ENCODE measurements around the gene COLEC11.

The COLEC11 gene

DNA sequence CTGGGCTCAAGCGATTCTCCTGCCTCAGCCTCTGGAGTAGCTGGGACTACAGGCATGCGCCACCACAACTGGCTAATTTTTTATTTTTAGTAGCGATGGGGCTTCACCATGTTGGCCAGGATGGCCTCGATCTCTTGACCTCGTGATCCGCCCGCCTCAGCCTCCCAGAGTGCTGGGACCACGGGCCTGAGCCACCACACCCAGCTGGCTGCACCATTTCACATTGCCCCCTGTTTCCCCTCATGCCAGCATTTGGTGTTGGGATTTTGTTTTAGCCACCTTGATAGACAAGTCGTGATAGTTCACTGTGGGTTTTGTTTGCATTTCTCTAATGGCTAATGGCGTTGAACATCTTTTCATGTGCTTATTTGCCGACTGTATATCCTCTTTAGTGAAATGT is 5.8 kb upstream of the COLEC11 start:
- in situ Hi-C loops (cut with MboI; ENCODE audit: low sequenced_read_pairs, unreplicated experiment): no loop called here
- DNase-seq (ENCODE audit: low spot score): no peak
- TF ChIP-seq, protein P1, sequence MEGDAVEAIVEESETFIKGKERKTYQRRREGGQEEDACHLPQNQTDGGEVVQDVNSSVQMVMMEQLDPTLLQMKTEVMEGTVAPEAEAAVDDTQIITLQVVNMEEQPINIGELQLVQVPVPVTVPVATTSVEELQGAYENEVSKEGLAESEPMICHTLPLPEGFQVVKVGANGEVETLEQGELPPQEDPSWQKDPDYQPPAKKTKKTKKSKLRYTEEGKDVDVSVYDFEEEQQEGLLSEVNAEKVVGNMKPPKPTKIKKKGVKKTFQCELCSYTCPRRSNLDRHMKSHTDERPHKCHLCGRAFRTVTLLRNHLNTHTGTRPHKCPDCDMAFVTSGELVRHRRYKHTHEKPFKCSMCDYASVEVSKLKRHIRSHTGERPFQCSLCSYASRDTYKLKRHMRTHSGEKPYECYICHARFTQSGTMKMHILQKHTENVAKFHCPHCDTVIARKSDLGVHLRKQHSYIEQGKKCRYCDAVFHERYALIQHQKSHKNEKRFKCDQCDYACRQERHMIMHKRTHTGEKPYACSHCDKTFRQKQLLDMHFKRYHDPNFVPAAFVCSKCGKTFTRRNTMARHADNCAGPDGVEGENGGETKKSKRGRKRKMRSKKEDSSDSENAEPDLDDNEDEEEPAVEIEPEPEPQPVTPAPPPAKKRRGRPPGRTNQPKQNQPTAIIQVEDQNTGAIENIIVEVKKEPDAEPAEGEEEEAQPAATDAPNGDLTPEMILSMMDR (IDR thresholded peaks at IDR 0.05; ENCODE audit: borderline replicate concordance, control extremely low read depth, extremely low read depth, insufficient read depth, missing control alignments): no peak

DNA sequence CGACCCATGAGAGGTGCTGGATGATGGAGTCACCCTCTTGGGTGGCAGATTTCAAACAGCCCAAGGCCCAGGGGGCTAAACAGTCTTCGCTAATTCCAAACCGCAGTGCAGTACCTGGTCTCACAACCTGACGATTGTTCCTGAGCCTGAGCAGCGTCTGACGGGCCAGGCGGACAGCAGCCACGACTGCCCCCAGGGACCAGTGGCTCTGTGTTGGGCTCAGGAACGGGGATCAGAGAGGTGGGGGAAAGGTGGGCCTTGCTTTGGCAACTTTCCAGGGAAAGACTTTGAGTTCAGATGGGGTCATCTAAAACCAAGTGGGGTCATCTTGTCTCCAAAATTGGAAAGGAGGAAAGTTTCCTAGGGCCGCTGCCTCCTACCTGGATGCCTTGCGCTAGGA is 492 bp downstream of the COLEC11 start:
- no peak for DNase-seq (ENCODE audit: low spot score)
- TF ChIP-seq, protein P1 (IDR thresholded peaks at IDR 0.05; ENCODE audit: borderline replicate concordance, control extremely low read depth, extremely low read depth, insufficient read depth, missing control alignments): no peak
- in situ Hi-C loops (cut with MboI; ENCODE audit: low sequenced_read_pairs, unreplicated experiment): no loop called here

DNA sequence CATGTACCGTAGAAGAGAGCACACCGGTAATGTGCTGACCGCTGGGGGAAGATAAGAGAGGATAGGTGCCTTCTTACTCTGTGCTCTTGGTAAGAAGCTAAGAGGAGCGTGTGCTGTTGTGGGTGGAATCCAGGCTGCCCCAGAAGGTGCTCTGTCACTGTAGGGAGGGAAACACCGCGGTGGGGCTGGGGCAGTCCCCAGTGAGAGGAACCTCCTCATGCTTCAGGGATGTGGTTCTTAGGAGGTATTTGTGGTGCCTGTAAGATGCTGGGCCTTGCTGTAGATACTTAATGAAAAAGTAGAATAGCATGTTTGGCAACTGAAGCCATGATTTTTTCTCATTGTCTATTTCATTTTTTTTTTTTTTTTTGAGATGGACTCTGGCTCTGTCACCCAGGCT is 1.1 kb downstream of the COLEC11 start:
- TF ChIP-seq, protein P1 (IDR thresholded peaks at IDR 0.05; ENCODE audit: borderline replicate concordance, control extremely low read depth, extremely low read depth, insufficient read depth, missing control alignments): no peak
- DNase-seq (ENCODE audit: low spot score): peak; percentile 87

DNA sequence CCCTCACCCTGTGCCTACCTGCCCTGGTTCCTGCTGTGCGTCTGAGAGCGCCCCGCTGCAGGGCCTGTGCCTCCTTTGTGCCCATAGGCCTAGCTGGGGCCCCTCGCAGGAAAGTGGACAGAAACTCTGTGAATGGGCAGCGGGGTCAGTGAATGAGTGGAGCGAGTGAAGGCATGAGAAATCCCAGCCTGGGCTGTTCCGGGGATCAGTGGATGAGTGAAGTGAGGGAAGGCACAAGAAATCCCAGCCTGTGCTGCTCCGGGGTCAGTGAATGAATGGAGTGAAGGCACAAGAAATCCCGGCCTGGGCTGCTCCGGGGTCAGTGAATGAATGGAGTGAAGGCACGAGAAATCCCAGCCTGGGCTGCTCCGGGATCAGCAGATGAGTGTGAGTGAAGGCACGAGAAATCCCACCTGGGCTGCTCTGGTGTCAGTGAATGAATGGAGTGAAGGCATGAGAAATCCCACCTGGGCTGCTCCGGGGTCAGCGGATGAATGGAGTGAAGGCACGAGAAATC is 2.0 kb downstream of the COLEC11 start:
- TF ChIP-seq, protein P1 (IDR thresholded peaks at IDR 0.05; ENCODE audit: borderline replicate concordance, control extremely low read depth, extremely low read depth, insufficient read depth, missing control alignments): no peak
- DNase-seq (ENCODE audit: low spot score): no peak
- in situ Hi-C loops (cut with MboI; ENCODE audit: low sequenced_read_pairs, unreplicated experiment): no loop called here

More for the DNA sequence above, 1.1 kb downstream of the COLEC11 start:
- in situ Hi-C loops (cut with MboI; ENCODE audit: low sequenced_read_pairs, unreplicated experiment): no loop called here

DNA sequence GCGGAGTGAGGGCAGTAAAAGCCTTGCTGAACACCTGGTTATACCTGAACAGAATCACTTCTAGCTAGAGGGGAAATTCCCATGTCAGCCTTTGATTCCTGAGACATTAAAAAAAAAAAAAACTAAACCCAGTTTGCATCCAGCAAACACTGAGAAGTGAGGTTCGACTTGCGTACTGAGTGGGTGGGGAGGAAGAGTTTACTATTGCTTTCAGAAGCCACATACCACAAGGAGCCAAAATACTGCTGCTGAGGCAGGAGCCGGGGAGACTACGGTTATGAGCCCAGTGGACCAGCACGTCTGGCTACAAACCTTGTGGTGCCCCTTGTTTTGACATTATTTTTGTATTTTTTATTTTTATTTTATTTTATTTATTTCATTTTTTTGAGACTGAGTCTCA is 2.7 kb downstream of the COLEC11 start:
- TF ChIP-seq, protein P1 (IDR thresholded peaks at IDR 0.05; ENCODE audit: borderline replicate concordance, control extremely low read depth, extremely low read depth, insufficient read depth, missing control alignments): no peak
- DNase-seq (ENCODE audit: low spot score): peak; percentile 72
- in situ Hi-C loops (cut with MboI; ENCODE audit: low sequenced_read_pairs, unreplicated experiment): no loop called here

DNA sequence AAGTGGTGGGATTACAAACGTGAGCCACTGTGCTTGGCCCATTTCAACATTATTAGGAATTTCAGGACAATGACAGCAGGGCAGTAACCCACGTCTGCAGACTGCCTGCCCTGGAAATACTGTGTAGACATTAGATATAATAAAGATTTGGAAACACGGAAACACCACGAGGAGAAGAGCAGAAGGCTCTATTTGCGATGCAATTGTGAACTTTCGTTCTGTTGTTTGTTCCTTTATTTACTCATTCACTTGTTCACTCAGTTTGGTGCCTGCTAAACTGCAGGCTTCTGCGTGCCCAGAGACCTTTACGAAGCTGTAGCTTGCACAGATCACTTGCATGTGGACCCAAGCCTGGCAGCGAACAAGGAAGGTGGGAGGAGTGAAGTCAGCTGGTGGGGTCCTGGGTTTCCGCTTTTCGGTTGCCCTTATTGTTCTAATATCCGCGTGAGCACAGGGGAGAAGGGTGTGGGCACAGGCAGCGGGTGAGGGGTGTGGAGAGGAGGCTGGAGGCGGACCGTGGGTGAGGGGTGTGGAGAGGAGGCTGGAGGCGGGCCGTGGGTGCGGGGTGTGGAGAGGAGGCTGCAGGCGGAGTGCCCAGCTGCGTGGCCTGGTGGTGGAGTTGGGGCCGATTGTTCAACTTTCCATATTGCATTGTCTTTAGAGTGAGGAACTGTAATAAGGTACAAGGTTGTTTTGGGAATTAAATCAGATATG is 3.4 kb downstream of the COLEC11 start:
- DNase-seq (ENCODE audit: low spot score): no peak
- TF ChIP-seq, protein P1 (IDR thresholded peaks at IDR 0.05; ENCODE audit: borderline replicate concordance, control extremely low read depth, extremely low read depth, insufficient read depth, missing control alignments): no peak
- in situ Hi-C loops (cut with MboI; ENCODE audit: low sequenced_read_pairs, unreplicated experiment): no loop called here
